HG03457 (cell line): ENCODE data around the gene RBM19.

Experiments
- ATAC-seq: cut with Tn5 transposase; IDR thresholded peaks from one replicate; pipeline ENCODE4 v1.9.1; 2021; ENCODE audit warnings: moderate number of reproducible peaks; ENCODE audit not compliant: unreplicated experiment

RBM19 gene

DNA sequence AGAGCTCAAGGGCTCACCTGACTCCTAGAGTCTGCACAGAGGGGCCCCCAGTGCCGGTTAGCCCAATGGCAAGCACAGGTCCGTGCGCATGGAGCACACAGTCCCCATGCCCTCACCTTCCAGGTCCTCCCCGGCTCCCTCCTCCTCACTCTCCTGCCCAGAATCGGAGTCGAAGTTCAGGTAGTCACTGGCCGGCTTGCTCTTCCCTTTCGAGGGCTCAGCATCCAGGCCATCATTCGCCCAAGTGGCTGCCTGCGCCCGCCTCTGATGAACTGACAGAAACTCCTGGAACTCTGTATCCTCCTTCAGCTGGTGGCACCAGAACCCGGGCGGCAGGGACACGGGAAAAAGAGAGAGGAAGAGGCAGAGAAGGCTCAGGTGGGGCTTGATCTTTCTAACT, 7.0 kb downstream of the RBM19 start:
- ATAC-seq: no peak

- no peak for ATAC-seq
Measured at GRCh38 chr12:113958108-113958507, 8.0 kb downstream of the RBM19 start.

DNA sequence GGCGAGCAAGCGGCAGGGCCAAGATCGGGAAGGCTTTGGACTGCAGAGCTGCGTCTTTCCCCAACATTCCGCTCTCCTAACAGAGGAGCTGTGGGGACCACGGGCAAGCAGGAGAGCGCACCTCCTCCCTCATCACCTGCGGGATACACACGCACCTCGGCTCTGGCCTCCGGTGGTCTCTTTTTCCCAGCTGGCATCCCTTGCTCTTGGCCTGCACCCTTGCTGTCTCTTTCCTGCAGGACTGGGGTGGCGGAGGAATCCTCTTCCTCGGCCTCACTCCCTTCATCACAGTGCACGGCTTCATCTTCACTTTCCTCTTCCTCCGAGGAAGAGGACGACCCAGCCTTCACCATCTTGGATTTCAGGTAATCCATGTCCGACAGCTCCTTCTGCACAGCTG, 8.5 kb downstream of the RBM19 start:
- ATAC-seq: no peak

GRCh38 chr12:113955109-113955970, 10.8 kb downstream of the RBM19 start:
- no peak for ATAC-seq

DNA sequence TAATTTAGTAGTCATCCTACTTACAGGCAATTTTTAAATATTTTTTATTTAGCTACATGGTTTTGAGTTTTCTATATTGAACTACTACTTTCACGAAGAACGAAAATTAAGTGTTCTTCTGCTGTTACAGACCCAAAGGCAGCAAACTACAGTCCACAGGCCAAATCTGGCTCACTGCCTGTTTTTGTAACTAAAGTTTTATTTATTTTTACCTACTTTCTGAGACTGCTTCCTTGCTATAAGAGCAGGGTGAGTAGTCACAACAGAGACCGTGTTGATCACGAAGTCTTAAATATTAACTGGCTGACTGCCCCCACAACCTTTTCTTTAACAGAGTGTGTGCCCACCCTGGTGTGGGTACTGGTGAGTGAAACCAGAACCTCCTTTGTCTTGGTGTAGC, 11.6 kb downstream of the RBM19 start:
- ATAC-seq: no peak

GRCh38 chr12:113950873-113951272, 15.3 kb downstream of the RBM19 start:
- ATAC-seq: no peak

DNA sequence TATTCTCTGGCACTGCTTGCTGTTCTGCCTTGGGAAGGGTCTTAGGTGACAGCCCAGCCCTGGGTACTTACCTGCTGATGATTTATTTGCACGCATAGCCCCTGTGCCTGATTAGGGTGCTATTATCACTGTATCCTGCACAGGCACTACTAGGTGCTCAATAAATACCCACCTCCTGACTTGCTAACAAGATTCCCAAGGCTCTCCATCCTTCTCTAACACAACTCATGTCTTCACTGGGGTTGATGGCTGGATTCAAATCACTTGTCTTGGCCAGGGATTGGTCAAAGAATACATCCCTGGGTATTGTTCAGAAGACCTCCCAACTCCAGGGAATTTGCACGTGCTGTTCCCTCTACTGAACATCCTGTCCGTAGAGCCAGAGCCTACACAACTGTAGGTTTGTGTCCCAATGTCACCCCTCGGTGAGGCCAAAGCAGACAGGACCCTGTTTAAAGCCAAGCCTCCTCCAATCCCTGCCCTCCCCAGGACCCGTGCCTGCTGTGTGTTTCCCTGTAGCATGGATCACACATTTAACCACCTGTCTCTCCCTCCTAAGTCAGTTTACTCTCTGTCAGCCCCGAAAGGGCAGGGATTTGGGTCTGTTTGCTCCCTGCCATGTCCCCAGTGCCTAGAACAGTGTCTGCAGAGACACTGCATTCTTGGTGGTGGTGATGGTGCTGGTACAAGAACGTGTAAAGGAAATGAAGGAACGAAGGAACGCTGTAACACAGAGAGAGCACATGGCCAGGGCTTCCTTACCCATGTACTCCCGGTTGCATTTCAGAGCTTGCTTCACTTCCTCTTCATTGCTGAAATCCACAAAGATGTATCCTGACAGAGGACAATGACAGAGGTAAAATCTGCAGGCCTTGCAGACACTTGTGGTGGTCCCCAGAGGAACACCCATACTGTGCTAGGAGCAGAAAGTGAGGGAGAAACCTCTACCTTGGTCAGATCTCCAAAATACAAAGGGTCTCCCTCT, 16.5 kb downstream of the RBM19 start:
- ATAC-seq: no peak

- no peak for ATAC-seq
Measured at GRCh38 chr12:113948151-113948914, 17.8 kb downstream of the RBM19 start.

GRCh38 chr12:113946175-113946574, 19.9 kb downstream of the RBM19 start:
- no peak for ATAC-seq

DNA sequence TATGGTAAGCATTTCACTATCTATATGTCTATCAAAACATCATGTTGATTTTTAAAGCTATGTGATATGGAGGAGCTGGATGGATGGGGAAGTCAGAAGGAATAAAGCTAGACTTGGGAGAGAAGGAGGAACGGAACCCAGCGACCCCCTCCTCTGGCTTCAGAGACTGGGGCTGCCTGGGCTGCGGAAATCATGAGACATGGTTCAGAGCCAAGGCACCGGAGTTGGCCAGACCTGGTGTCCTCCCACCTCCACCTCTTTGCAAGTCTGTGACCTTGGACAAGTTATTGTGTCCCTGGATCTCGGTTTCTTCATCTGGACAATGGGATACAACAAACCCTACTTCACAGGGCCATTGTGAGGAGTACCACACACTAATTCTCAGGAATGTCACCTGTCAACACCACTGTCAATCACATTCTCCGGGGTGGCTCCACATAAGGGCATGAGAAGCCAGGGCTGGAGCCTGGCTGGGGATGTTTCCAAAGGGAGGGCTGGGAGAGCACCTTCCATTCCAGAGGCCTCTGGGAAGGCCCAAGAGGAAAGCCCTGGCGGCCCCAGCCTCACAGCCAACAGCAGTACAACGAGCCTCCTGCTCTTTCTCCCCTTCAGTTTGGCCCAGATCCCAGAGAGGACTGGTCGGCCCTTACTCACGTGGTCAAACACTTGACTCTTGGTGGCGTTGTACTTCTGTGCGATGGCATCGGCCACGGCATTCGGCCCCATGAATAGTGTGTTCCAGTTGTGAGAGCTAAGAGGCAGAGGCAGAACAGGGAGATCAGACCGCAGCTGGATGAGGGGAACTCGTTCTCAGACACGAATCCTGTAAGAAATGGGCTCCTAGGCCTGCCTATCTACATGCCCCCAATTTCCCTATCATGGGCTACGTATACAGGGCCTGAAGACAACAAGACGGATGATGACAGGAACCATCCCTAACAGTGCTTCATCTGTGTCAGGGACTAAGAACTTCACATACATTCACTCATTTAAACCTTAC, 20.7 kb downstream of the RBM19 start:
- ATAC-seq: no peak

DNA sequence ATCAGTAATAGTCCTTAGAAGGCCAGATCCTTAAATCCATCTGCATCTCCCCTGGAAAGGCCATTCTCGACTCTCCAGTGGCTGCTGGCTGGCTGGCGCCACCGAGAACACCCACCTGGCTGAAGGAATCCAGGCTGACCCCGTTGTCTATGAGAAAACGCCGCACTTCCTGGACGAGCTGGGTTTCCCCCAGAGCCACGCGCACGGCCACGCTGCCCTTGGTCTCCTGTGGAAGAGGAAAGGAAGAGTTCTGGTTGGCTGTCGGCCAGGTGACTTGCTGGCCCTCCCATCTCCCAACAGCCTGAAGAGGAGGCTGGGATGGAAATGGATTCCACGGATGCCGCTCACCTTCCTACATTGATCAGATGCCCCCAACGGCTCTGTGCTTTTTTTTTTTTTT, 23.9 kb downstream of the RBM19 start:
- no peak for ATAC-seq

DNA sequence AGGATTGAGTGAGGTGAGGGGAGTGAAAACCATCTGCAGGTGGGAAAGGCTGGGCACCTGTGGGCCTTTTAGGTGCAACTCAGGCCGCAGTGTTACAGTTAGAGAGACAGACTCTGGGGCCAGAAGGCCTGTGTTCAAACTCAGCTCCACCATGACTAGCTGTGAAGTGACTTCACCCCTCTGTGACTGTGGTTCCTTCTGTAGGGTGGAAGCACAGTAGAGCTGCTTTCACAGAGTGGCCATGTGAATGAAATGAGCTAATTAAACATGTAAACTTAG, 25.0 kb downstream of the RBM19 start:
- no peak for ATAC-seq

- no peak for ATAC-seq
Measured at GRCh38 chr12:113940357-113941207, 25.5 kb downstream of the RBM19 start.

- ATAC-seq: no peak
Measured at GRCh38 chr12:113939867-113940266, 26.3 kb downstream of the RBM19 start.

DNA sequence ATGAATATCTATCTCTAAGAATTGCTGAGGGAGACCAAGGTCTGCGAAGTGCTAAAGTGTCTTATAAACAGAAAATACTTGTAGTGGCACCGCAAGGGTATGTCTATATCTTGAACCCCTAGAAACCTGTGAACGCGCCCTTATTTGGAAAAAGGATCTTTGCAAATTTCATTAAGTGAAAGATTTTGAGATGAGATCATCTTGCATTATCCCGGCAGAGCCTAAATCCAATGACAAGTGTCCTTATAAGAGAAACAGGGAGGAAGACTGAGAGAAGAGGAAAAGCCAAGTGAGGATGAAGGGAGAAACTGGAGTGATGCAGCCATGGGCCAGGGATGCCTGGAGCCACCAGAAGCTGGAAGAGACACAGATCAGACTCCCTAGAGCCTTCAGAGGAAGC, 27.7 kb downstream of the RBM19 start:
- ATAC-seq: no peak

GRCh38 chr12:113936460-113936859, 29.7 kb downstream of the RBM19 start:
- ATAC-seq: no peak

DNA sequence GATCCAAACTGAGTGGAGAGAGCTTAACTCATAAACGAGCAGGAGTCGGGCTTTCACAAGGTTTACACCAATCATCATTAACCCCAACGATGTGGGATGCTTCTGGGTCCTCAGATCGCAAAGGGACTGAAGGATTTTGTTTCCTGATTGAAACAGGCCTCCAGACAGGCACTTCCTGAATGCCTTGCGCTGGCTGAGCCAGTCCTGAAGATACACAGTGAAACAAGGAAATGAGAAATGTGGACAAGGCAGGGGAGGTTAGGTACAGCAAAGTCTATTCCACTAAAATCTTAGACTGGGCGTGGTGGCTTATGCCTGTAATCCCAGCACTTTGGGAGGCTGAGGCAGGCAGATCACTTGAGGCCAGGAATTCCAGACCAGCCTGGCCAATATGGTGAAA, 30.7 kb downstream of the RBM19 start:
- ATAC-seq: no peak

GRCh38 chr12:113934946-113935345, 31.2 kb downstream of the RBM19 start:
- ATAC-seq: no peak
